CD4-positive, alpha-beta T cell treated with Interleukin-6 at 100 ng/mL for 8 hours (primary cell): ENCODE results near the gene ELP5.

Source experiments
- DNase-seq: peaks from one replicate; pipeline ENCODE4 v3.0.0-alpha.2; 2020; ENCODE audit warnings: mixed read lengths, low spot score

ELP5 gene

DNA sequence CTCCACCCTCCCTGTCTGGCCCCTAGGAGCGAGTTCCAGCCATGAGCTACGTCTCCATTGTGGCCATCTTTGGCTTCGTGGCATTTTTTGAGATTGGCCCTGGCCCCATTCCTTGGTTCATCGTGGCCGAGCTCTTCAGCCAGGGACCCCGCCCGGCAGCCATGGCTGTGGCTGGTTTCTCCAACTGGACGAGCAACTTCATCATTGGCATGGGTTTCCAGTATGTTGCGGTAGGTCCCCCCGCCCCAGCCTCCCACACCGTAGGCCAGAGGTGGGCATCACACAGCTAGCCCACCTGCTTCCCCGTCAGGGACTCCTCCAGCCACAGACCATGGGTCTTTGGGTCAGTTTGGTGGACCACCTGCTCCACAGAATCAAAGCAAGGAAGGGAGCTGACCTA, 33.7 kb downstream of the ELP5 start:
- no peak for DNase-seq

DNA sequence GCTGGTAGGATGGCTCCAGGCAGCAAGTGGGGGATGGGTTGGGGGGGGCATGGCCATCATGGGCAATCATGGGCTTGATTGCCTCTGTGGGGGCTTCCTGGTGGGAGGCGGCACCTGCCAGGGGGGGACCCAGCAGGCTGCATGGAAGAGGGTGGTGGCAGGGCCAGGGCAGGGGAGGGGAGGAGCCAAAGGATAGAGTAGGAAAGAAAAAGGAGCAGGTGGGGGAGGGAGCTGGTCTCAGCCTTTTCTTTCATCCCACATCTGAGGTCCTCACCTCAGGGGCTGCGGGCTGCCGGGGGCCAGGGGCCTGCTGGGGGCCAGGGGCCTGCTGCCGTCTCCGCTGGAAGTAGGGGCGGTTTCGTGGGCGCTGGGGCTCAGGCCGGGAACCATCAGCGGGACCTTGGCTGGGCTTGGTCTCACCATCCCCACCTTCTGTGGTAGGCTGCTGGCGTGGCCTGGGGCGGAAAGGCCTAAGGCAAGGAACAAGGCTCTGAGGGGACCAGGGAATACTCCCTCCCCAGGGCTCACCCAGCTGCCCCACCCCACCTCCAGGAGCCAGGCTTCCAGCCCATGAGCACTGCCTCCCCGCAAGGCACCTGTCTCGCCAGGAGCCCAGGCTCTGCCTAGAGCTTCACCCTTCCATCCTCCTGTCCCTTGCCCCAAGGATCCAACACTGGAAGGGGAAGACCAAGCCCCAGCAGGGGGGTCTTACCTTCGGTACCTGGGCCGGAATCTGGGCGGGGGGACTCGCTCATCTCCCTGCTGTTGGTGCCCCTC, 37.4 kb downstream of the ELP5 start:
- DNase-seq: no peak

DNA sequence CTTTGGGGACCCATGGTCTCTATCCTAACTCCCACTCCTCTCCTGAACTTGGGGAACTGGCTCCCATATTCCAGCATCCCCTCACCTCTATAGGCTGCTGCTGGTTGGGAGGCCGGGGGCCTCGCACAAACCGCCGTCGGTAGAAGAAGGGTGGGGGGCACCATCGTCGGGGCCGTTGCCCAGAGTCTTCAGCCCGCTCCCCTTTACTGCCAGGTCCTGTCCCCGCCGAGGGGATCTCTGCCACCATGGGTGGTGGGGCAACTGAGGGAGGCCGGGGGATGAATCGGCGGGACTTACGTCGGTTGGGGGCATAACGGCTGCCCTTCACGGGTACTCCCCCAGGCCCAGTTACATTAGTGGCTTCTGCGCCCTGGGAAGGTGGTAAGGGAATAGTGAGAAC, 38.2 kb downstream of the ELP5 start:
- DNase-seq: no peak

DNA sequence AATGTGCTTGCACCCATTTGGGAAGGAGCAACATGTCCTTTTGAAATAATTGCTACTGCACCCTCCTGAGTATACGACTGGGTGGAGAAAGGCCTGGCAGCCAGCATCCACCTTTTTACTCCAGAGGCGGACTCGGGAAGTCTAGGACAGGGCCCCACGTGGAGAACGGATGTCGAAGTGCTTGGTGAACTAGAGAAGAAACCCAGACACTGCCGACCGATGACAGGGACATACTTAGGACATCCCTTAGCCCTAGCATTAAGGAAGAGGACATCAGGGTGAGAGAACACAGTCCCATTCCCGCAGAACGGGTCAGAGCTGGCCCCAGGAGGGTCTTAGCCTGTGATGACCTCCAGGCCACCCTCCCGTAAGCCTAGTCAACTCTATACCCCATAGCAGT, 38.7 kb downstream of the ELP5 start:
- DNase-seq: no peak

DNA sequence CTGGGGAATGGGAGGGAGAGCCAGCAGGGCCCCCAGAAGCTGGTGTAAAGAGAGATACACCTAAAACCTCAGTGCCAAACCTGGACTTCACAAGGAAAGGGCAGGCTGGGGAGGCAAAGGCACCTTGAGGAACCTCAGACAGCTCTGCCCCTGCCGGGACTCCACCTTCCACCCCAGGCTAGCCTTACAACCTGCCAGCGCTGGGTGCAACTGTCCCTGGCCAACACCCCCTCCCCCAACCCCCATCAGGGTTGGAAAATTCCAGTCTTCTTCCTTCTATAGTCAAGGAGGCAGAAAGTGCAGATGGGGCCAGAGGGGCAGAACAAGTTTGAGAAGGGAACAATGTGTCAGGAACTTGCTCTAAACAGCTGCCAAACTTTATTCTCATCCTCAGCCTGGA, 40.2 kb downstream of the ELP5 start:
- no peak for DNase-seq

DNA sequence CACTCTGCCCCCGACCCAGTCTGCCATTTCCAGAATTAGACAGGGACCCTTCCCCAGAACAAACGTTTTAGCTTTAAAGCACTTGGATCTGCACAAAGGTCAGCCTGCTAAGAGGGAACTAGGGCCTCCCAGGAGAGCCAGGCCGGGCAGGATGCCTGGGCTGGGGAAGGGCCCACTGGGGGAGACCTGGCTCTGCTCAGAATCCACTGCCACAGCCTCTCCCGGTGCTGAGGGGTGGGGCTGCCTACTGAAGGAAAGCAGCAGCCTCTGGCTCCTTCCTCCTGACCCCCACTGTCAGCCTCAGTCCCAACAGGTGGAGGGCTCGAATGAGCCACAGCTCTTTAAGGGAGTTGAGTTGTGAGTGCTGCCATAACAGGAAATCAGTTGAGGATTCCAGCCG, 40.7 kb downstream of the ELP5 start:
- DNase-seq: no peak

DNA sequence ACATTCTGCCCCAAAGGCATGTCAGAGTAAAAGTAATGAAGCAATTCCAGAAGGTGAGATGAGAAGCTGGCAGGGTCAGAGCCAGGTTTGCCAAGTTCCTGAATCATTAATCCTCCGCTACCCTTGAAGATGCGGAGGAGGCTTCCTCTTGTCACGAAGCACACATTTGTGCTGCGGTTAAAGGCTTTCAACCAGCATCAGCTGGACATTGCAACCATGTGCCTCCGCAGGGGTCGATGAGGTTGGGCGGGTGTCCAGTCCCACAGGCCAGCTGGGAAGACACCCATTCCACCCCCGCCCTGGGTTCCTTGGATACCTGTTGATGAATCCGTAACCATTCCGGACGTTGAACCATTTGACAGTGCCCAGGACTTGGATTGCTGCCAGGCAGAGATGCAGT, 41.1 kb downstream of the ELP5 start:
- no peak for DNase-seq

DNA sequence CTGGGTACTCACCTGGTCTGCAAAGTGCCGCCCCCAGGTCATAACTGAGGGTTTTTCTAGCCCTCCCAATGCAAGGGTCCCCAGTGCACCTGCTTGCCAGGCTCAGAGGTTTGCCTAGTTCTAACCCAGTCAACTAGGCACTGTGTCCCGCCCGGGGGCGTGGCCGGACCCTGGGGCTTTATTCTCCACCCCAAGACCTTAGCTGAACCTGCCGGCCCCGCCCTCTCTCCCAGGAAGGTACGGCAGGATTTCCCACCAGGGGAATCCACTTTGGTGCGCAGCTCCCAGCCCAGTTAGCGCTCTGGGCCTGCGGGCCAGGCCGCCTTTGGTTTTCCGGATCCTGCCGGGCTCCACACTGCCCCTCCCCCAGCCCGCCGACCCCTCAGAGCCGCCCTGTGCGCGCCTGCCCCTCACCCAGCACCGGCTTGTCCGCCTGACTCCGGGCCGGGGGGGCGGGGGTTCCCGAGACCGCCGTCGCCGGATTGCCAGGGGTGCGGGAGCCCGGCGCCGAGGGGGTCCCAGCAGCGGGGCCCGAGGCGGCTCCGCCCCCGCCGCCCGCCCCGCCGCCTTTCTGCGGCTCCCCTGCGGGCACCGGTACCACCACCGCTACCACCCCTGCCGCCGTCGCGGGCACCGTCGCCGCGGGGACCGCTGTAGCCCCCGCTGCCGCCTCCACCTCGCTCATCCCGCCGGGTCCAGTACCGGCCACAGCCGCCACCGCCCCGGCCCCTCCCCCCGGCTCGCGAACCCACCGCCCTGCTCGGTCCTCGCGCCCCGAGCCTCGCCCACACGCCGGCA, 42.0 kb downstream of the ELP5 start:
- no peak for DNase-seq

DNA sequence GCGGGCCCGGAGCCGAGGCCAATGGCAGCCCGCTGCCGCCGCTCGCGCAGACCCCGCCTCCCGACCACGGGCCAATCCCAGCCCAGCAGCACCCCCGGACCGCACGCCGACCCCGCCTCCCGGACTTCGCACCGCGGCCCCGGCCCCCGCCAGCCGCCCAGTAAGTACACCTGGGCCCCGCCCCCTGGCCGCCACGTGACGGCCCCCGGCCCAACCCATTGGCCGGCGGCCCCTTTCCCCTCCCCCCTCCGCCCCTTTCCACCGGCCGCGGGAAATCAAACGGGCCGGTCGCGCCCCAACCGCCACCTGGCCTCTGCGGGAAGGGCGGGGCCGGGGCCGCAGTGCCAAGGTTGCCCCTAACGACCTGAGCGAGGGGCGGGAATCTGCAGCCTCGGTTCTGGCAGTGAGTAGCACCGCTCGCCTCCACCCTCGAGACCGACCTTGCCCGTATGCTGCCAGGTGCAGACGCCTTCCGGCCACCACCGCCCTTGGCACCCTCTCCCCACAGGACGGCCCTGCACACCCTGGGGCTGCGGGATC, 42.7 kb downstream of the ELP5 start, which contains the start of gene YBX2:
Gene YBX2 (minus strand): TSS at position 26 of the 540 bp plus-strand sequence. CDS start 139 bp downstream, outside the sequence.
- DNase-seq: peak; percentile 68

DNA sequence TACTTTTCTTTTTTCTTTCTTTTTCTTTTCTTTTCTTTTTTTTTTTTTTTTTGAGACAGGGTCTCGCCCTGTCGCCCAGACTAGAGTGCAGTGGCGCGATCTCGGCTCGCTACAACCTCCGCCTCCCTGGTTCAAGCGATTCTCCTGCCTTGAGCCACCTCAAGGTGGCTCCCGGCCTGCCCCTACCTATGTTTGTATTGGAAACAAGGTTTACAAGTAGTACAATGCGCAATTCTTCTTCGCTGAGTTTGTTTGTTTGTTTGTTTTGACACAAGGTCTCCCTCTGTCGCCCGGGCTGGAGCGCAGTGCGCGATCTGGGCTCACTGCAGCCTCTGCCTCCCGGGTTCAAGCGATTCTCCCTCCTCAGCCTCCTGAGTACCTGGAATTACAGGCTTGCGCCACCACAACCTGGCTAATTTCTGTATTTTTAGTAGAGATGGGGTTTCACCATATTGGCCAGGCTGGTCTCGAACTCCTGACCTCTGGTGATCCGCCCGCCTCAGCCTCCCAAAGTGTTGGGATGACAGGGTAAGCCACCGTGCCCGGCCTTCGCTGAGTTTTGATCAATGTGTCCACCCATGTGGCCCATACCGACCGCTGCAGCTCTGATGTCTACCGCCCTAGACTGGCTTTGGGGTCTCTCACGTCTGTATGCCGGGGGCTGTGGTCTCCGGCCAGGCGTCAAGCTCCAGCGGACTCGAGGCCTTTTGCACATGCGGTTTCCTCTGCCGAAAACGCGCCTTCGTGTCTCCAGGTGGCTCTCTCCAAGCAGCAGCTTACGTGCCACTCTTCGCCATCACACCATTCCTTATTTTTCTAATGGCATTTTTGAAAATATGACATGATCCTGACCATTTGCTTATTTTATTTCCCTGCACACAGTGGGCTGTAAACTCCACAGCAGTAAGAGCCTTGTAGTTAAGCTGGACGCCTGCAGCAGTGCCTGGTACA, 43.5 kb downstream of the ELP5 start:
- DNase-seq: no peak

DNA sequence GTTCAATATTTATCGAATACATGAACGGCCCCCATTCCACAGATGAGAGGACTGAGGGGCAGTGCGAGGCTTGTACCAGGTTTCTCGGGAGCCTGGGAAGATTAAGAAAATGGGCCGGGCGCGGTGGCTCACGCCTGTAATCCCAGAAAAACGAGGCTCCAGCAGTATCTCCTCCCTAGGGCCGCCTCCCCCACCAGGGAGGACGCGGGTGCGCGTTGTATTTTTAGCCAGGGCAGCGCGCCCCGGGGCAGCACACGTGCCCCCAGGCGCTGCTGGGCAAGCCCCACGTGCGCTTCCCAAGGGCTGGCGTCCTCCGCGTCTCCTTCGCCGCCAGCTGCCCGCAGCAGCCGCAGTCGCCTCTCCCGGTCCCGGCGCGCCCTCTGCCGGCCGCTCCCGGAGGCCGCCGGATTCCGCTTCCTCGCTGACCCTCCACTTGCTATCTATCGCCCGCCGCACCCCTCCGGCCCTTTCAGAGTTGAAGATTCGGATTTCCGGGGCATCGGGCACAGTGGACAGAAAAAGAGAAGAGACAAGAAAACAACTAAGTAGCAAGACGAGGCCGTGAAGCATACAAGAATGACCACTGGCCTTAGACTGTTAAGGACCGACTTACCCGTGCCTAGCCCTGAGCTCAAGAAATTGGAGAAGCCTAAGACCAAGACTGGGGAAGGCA, 44.3 kb downstream of the ELP5 start:
- DNase-seq: peak; percentile 60

DNA sequence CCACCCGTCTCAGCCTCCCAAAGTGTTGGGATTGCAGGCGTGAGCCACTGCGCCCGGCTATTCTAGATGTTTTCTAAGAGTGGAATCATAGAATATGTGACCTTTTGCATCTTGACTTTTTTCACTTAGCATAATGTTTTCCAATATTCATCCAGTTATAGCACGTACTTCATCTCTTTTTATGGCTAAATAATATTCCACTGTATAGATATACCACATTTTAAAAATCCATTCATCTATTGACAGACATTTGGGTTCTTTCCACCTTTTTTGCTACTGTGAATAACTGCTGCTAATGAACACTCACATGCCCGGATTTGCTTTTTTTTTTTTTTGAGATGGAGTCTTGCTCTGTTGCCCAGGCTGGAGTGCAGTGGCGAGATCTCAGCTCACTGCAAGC, 52.2 kb downstream of the ELP5 start:
- DNase-seq: no peak

DNA sequence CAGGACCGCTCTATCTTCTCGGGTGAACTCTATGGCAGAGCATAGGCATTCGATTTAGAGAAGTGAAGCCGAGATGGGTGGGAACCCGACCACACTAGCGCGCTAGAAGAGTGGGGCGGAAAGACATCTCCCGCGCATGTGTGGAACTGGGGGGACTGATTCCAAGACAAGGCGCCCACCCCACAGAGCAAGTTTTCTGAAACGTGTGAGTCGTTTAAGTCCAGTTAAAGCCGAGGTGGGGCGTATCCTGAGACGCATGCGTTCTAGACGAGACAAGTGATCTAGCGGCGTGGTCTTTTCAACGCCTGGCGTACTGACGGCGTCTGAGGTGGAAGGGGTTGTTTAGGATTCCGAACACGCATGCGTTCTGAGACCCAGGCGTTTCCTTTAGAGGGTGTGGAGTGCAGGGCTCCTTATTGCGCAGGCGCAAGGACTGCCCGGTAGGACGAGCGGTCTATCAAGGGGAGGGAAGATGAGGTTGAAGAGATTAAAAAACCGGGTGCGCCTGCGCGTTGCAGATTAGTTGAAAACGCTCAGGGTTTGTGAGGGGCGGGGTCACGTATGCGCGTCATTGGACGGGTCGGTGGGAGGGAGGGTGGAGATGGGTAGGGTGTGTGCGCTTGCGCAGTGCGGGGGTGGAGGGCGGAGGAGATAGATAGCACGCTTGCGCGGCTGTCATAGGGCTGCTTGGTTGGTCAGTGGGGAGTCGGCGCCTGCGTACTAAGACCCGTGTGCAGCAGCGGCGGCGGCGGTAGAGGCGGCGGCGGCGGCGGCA, 55.1 kb downstream of the ELP5 start, which contains the start of gene EIF5A:
Gene EIF5A (plus strand): TSS at position 718 of the 775 bp plus-strand sequence. CDS start 2,008 bp downstream, outside the sequence.
- DNase-seq: peak; percentile 100

DNA sequence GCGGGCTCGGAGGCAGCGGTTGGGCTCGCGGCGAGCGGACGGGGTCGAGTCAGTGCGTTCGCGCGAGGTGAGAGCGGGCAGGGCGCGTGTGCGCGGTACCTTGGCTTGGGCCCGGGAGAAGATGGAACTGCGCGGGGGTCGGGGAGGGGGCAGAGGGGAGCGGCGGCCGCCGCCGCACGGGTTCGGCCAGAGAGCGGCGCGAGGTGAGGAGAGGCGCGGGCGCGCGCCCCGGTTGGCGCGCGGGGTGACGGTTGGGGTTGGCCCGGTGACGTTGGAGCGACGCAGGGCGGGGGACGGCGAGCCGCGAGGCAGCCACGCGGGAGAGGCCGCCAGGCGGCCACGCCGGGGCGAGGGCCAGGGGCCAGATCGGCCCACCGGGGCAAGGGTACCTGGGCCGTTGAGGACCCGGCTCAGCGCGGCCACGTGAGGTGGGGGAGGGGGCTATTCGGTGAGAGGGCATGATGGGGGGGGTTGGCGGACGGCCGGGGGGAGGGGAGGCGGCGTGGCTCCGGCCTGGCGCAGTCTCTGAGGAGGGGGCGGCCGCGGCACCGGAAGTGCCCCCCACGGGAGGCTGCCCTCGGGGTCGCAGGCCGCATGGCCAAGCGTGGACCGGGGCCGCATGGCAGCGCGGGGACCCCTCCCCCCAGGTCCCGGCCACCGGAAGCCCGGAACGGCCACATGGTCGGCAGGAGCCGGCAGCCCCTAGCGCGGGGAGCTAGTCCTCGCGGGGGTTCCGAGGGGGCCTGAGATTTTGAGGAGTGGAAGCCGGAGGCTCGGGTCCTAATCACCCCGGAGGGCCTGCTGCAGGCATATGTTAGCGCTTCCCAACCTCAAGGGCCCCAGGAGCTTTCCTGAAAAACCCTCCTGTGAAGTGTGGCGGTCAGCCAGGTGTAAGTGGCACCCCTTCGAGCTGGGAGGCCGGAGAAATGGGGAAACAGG, 55.9 kb downstream of the ELP5 start:
- peak; percentile 20 for DNase-seq

DNA sequence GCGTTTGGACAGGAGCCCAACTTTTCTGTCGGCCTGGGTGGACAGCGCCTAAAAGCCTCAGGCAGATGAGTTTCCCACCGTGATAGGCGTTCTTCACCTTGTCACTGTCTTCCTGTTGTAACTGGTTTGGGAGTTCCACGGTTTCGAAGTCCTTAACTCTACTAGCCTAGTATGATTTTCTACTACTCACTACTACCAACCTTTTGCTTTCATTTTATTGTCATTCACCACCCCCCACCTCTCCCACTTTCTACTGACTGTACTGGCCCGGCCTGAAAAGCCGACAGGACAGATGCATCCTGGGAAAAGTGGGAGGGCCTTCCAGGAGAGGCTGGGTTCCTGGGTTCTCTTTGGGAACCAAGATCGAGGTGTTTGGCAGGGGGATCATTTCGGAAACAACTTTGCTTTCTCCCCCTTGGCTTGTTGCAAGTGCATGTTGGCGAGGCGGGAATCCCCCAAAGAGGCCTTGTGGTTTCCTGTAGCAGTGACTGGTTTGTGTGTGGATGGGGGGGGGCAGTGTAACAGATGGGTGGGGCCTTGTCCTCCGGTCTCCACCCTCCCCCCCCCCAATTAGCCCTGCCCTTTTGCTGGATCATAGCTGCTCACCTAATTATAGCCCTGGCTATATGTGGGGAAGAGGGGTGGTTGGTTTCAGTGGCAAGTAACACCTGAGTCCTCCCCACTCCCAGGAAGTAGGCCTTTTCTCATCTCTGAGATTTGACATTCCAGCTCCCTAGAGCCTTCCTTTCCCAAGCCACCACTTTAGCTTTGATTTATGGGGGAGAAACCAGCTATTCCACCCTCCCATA, 56.8 kb downstream of the ELP5 start:
- DNase-seq: peak; percentile 91
